ENCODE measurements around the gene EYA4.

DNA sequence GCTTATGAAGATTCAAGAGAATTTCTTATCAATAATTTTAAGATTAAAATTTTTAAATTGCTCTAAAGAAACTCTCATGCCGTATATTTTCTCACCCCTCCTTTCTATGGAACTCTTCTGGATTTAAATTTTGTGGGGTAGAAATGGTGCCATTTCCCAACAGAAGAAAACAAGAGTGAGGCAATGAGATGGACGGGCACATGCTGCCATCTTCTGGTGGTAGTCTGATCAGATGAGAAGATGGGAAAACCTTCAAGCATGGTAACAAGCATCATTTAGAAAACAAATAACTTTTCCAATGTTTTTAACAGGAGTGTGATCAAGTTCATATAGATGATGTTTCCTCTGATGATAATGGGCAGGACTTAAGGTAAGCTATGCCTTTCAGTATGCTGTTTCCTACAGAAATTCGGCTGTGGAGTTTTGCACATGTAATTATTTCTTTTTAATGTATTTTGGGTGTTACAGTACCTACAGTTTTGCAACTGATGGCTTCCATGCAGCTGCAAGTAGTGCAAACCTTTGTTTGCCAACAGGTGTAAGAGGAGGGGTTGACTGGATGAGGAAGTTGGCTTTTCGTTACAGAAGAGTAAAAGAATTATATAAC lies 271.4 kb downstream of the EYA4 start:
- TF ChIP-seq, protein P1, sequence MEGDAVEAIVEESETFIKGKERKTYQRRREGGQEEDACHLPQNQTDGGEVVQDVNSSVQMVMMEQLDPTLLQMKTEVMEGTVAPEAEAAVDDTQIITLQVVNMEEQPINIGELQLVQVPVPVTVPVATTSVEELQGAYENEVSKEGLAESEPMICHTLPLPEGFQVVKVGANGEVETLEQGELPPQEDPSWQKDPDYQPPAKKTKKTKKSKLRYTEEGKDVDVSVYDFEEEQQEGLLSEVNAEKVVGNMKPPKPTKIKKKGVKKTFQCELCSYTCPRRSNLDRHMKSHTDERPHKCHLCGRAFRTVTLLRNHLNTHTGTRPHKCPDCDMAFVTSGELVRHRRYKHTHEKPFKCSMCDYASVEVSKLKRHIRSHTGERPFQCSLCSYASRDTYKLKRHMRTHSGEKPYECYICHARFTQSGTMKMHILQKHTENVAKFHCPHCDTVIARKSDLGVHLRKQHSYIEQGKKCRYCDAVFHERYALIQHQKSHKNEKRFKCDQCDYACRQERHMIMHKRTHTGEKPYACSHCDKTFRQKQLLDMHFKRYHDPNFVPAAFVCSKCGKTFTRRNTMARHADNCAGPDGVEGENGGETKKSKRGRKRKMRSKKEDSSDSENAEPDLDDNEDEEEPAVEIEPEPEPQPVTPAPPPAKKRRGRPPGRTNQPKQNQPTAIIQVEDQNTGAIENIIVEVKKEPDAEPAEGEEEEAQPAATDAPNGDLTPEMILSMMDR (IDR thresholded peaks at IDR 0.05 in 8 of 11, conservative IDR thresholded peaks at IDR 0.05 in 3 of 11): peak in 7 of 11 experiments; percentile 30 to 49 (median 39)
- no peak for TF ChIP-seq POLR2A (IDR thresholded peaks at IDR 0.05)
